ENCODE results near the gene SUPT3H.
"Not testable (repeated sequence)": the region's sequence is repeated elsewhere in the genome, so short reads cannot be mapped to it uniquely, and the experiment has no call there.

Gene SUPT3H

DNA sequence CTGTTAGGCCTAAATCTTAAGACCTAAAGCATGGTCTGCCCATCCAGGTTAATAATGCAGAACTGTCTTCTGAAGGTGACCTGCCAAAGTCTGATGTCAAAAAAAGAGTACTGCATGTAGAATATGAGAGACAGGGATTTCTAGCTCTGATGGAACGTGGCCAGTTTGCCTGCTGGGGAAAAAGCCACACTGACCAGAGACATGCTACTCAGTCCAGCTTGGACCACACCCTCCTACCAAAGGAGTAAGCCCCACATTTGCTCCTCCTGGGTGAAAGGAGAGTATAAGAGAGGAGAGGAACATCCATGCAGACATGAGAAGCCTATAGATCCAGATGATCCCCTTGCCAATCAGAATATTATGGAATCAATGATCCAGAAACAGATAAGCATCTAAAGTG, 279.5 kb downstream of the SUPT3H start:
- no peak for DNase-seq

DNA sequence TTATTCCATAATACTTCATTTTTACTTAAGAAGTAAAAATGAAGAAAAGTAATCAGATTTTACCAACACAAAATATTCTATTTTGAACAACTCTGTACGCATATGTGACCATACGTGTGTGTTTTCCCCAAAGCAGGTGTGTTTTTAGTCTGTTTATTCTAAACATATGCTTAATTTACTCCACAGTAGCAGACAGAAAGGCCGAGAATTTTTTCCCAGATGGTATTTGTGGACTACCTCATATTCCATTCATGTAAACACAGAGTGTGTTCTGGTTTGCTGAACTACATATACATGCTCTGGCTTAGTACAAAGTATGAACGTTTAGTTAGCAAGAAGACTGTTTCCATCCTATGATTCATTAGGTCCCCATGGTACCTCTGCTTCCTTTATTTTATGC, 282.9 kb downstream of the SUPT3H start:
- DNase-seq: no peak

DNA sequence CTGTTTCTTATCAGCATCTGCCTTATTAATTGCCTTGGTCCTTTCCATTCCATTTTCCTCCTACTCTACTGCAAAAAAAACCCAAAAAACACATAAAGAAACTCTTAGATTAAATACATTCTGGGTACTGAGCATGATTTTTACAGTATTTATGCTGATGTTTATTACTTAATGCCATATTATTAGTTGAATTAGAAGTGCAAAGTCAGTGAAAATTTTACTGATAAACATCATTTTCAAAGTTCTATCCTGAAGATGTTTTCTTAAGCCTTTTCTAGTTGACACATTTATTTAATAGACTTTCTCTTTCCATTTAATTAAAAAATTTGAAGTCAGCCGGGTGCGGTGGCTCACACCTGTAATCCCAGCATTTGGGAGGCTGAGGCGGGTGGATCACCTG, 285.6 kb downstream of the SUPT3H start:
- DNase-seq: no peak

DNA sequence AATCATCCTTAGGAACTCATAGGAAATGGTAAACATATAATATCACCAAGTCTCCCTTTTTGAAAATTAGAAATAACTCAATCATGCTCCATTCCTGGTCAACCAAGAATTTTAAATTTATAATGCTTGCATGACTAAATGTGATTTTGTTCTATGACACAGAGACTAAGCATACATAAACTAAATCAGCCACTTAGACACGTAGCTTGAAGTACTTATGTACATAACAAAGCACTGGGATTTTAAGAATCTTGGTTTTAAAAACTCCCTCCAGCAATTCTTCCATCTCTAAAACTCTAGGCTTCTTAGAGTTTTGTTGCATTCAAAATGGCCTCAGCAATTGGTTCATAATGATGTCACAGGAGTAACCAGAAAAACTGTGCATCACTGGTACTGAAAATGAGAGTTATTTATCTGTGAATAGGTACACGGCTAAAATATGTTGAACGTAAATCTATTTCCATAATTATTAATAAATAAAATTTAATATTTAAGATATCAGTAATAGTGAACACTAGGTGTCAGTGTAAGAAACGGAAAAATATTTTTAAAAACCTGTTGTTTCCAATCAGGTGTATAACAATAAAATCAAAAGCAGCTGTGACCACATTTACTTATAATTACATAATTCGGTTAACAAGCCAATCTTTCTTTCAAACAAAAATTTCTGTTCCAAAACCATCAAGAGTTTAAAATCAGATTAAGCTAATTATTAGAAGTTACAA, 291.2 kb downstream of the SUPT3H start:
- no peak for DNase-seq

DNA sequence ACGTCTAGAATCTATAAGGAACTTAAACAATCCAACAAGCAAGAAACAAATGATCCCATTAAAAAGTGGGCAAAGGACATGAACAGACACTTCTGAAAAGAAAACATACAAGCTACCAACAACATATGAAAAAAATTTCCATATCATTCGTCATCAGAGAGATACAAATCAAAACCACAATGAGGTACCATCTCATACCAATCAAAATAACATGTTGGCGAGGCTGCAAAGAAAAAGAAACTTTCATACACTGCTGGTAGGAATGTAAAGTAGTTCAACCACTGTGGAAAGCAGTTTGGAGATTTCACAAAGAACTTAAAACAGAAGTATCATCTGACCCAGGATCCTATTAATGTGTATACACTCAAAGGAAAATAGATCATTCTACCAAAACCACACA, 293.5 kb downstream of the SUPT3H start:
- no peak for DNase-seq

DNA sequence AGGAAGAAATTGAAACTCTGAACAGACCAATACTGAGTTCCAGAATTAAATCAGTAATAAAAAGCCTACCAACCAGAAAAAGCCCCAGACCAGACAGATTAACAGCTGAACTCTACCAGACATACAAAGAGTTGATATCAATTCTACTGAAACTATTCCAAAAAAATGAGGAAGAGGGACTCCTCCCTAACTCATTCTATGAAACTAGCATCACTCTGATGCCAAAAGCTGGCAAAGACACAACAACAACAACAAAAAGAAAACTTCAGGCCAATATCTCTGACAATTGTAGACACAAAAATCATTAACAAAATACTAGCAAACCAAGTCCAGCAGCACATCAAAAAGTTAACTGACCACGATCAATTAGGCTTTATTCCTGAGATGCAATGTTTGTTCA, 295.6 kb downstream of the SUPT3H start:
- DNase-seq: no peak

DNA sequence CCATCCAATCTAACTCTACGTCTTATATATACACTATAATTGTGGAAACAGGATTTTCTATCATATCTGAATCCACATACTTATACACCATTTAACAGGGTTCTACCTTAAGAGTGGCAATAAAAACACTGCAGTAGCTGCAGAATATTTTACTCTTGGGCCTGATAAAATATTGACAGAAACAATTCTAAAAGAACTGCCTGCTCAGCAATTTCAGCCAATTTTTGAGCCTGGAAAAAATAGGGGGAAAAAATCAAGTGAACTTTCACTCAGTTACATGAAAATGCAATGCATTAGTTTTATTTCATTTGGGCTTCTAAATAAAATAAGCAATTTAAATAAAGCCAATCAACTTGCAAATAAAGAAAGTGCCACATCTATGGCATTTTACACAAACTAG, 296.1 kb downstream of the SUPT3H start:
- DNase-seq: no peak

DNA sequence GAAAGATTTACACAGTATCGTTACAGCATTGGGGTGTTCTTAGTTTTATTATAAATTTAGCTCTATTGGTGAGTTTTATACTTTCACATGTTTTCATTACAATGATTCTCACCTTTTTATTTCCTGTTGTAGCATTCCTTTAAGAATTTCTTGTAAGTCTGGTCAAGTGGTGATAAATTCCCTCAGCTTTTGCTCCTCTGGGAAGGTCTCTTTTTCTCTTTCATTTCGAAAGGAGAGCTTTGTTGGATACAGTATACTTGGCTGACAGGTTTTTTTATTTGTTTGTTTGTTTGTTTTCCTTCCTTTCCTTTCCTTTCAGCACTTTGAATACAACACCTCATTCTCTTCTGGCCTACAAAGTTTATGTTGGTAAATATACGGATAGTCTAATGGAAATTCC, 299.3 kb downstream of the SUPT3H start:
- DNase-seq: no peak

DNA sequence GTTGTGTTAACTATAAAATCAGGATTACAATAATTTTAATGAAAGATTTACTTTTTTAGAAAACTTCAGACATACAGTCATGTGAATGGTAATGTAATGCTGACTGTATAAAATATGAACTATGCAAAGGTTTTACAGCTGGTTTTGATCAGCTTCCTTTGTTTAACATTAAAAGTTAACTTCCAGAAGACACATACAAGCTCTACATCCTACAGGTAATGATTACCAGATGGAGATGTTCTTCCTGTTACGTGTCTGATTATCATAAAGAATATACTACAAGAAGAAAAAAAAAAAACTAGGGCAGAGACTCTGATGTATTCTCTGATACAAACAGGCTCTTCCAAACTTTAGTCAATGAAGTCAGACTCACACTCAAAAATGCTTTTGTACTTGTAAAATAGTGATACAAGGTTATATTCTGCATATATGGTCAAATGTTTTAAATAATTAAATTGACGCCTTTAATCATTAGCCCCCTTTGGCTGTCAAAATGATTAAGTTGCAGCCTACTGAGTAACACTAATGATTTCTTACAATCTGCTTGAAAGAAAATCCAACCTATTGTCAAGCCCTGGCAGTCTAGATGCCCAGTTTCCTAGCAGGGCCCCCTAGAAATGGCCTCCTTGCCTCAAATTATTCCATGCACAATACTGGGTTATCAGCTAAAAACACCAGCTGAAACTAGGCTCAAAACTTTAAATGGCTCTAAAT, 301.4 kb downstream of the SUPT3H start:
- DNase-seq: no peak

DNA sequence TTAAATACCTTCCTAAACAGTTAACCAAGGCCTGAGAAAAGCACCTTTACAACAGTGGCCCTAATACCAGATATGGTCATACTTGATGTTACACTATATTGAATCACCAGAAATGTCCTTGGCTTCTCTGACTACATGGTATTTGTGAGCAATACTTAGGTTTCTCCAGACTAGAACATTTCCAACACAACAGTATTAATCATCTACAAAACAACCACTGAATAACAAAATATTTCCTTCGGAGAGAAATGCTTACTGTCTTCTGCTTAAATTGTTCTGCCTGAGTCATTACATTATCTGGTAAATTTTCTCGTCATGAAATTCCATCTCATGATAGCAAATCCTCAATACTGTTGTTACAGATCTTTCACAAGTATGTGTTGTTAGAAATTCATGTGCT, 302.5 kb downstream of the SUPT3H start:
- DNase-seq: no peak

DNA sequence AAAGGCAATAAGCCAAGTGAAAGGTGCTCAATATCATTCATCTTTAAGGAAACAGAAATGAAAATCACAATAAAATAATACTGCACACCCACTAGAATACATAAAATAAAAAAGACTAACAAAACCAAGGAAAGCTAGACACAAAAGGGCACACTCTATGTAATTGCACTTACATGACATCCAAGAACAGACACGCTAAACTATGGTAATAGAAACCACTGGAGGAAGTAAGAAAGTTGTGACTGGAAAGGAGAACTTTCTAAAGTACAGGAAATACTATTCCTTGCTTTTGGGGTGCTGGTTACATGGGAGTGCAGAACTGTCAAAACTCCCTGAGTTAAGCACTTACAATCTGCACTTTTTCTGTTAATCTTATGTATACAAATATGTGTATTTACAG, 303.3 kb downstream of the SUPT3H start:
- DNase-seq: no peak

DNA sequence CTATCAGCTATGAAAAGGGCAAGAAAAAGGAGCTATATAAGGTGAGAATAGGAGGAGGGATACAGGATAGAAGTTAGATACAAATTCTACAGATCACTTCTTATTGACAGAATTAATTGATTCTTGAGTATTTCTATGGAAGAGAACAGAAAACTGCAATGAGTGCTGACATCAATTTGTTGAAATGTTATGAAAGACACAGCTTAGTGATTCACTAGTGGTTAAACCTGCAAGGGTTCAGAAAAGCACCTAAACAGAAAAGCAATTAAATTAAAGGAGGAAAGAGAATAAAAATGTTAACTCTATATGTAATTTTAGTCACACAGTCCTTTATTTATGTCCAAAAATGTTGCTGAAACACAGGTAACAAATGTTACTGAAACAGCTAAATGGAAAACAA, 304.0 kb downstream of the SUPT3H start:
- DNase-seq: no peak

DNA sequence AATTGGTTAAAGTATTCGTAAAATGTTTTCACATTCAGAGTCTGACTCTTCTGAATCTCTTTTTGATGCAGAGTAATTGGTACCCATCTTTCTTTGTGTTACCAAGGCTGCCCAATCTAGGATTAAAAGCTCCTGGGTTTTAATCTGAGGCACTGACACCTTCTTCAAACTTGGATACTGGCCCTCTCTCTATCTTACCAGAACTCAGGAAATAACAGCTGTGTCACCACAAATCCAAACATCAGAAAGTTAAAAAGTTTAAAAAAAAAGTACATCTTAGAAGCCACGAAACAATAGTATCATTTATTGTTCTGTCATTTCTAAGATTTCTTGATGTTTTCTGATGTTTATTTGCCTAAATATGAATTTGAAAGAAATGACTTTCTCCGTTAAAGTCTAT, 305.1 kb downstream of the SUPT3H start:
- DNase-seq: no peak

DNA sequence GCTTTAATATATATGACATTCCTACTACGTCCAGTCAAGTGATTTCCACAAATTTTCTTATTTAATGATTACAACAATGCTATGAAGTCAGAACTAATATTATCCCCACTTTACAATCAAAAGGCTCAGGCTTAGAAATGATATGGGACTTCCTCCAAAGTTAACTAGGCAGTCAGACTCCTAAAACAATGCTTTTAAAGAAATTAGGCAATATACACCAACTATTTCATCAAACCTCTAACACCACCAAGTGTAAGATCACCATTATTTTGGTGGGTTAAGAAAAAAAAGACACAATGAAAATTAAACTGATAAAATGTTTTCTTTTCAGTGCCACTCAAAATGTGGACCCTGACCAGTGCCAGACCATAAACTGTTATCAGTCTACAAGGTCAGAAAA, 305.7 kb downstream of the SUPT3H start:
- DNase-seq: no peak

DNA sequence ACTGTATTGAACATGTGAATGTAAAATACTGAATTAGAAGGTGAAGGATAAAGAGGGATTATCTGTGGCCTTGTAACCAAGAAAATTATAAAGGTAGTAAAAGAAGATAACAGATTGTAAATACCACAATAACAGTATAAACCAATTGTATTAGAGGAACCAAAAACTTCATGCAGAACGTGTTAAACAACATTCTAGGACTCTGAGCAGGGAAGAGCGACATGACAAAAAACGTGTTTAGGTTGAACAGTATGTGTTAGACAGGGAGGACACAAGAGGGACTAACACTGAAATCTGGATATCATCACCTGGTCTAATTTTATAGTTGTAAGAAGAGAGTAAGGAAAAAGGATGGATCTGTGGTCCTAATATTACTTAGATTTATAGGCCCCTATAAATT, 308.6 kb downstream of the SUPT3H start:
- no peak for DNase-seq

DNA sequence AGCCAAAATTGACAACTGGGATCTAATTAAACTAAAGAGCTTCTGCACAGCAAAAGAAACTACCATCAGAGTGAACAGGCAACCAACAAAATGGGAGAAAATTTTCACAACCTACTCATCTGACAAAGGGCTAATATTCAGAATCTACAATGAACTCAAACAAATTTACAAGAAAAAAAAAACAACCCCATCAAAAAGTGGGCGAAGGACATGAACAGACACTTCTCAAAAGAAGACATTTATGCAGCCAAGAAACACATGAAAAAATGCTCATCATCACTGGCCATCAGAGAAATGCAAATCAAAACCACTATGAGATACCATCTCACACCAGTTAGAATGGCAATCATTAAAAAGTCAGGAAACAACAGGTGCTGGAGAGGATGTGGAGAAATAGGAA, 310.3 kb downstream of the SUPT3H start:
- not testable (repeated sequence) for DNase-seq

DNA sequence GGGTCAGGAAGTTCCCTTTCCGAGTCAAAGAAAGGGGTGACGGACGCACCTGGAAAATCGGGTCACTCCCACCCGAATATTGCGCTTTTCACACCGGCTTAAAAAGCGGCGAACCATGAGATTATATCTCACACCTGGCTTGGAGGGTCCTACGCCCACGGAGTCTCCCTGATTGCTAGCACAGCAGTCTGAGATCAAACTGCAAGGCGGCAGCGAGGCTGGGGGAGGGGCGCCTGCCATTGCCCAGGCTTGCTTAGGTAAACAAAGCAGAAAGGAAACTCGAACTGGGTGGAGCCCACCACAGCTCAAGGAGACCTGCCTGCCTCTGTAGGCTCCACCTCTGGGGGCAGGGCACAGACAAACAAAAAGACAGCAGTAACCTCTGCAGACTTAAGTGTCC, 315.1 kb downstream of the SUPT3H start:
- DNase-seq: not testable (repeated sequence)

DNA sequence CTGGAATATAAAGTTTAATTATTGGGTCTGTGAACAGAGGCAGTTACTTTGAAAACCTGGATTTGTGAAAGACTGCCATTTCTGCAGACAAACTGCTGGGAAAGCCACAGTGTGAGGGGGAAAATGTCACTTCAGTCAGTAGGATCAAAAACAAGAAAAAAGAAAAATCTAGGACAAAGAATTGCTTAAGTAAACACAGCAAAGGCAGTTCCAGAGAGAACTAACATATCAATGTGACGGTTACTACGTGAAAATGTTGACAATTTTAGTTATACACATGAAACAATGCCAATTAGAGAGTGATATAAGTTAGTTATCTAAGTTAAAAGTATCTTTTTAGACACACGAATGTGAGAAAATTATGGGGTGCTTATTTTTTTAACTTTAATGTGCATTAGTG, 320.0 kb downstream of the SUPT3H start:
- no peak for DNase-seq

DNA sequence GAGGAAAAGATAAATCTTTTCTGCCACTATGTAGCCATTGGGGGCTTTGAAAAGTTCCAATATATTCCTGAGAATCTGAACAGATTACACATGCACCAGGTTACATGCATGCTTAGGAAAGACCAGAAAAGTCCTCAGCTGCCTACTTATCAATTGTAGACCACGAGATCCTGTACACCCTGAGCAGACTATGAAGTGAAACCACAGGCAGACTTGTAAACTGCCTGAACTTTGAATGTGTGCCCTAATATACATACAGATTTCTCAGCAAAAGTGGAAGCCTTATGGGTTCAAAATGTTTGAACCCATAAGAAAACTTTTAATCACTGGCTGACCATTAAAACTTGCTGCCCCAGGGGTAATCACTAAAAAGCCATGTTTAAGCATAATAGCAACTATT, 323.1 kb downstream of the SUPT3H start:
- DNase-seq: no peak

DNA sequence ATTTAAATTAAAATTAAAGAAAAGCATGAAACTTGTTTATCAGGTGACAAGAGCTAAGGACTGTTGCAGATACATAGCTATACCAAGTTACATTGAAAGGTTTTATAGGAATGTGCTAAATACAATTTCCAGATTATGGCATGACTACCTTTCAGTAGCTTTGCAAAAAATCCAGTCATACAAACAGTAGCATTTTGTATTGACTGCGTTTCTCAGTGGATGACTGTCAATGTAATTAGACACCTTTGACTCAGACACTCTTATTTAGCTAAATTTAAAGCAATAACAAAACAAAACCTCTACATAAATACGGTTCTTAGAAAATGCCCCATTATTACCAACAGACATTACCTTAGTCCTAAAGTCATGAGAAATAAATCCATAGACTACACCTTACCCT, 325.4 kb downstream of the SUPT3H start:
- no peak for DNase-seq

DNA sequence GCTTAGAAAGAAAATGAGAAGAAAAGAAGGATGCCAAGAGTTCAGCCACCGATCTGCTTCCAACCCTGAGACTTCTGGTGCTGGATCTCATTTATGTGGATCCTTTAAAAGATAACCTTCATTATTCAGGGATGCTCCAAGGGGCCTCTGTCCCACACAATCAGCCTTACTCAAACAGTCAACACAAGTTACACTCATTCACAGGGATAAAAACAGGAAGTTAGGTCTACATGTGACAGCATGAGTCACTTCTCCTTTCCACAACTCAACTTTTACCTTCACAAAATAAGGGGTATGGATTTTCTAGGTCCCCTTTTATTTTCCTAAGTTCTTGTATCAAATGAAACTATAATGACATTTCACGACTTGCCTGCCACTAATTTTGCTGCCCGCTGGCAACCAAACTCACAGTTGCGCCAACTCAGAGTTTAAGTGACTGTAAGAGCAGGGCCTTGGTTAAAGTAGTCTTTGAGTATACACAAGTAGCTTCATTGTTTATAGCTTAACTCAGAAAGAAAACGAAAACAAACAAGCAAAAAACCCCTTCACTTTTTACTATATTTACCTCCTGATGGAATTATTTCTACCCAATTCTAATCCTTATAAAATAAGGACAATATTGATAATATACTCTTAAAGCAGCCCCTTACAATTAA, 328.4 kb downstream of the SUPT3H start:
- DNase-seq: no peak

DNA sequence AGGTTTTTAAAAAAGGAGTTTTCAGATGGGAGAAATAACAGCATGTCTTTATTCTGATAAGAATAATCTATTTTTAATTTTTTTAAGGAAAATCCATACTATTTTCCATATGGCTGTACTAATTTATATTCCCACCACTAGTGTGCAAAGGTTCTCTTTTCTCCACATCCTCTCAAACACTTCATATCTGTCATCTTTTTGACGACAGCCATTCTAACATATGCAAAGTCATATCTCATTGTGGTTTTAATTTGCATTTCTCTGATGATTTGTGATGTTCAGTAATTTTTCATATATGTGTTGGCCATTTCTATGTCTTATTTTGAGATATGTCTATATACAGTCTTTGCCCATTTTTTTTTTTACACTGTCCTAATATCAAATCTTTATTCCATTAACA, 330.2 kb downstream of the SUPT3H start:
- no peak for DNase-seq

DNA sequence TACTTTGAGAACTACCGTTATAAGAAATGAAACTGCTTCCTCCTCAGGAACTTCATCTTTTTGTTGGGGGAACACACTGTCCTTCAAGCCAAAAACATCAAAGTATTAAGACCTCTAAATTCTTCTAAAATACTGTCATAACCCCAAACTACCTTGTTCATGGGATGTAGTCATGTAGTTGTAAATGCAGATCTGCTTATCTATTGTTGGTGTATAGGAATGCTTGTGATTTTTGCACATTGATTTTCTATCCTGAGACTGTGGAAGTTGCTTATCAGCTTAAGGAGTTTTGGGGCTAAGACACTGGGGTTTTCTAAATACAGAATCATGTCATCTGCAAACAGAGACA, 332.5 kb downstream of the SUPT3H start:
- DNase-seq: no peak

DNA sequence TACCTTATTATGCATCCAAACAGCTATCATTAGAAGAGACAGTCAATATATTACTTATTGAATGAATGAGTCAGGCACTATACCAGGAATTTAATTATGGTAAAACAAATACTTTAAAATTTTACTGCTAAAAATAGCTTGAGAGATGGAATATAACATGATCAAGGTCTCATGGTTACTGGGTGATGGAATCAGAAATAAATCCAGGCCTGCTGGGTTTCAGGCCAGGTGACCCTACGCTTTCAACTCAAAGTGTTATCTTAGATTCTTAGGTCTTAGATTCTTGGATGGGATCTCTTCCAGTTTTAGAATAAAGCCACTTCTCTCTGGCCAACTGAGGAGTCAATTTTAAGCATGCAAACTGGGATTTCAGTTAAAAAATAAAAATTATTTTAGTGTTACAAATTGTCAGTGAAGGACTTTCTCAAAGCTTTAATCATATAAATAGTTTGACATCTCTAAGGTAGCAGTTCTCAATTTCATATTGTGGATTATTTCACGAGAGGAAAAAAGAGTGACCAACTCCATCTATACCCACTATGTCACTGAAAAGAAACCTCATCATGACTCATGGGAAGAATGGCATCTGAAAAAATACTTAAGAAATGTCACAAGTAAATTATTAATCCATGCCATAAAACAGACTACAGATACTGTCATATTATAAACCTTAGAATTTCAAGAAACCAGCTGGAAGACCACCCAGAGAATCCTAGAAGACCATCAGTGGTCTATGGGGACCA, 333.1 kb downstream of the SUPT3H start:
- DNase-seq: no peak

Measured in effector CD8-positive, alpha-beta T cell (primary cell).